Vagina (tissue), 2 donors: ENCODE data around the gene CCSER1.

ENCODE experiments used
- POLR2A ChIP-seq, 2 donors: fragments of 450-650 bp; IDR thresholded peaks; one replicate each; pipeline ENCODE4 v1.6.1; 2017; ENCODE audit warnings: antibody characterized with exemption in 2 of 2, mild to moderate bottlenecking in 2 of 2, moderate library complexity in 2 of 2
- POLR2AphosphoS5 ChIP-seq, 2 donors: sonication (generic); formaldehyde crosslinking; IDR thresholded peaks; one replicate each; pipeline ENCODE4 v1.9.0; 2017; ENCODE audit warnings: antibody characterized with exemption in 2 of 2, mild to moderate bottlenecking in 2 of 2, low read depth in 1 of 2; ENCODE audit not compliant: insufficient read depth in 1 of 2
- TF ChIP-seq, protein P1 (sequence below), 3 experiments: fragments of 450-650 bp in 2 of 3; fragments of 200-600 bp in 1 of 3; sonication (generic) in 1 of 3; IDR thresholded peaks; one replicate each; pipeline ENCODE4 v1.5.1; 2017 to 2019; ENCODE audit warnings: antibody characterized with exemption in 3 of 3, mild to moderate bottlenecking in 2 of 3, moderate library complexity in 2 of 3

DNA sequence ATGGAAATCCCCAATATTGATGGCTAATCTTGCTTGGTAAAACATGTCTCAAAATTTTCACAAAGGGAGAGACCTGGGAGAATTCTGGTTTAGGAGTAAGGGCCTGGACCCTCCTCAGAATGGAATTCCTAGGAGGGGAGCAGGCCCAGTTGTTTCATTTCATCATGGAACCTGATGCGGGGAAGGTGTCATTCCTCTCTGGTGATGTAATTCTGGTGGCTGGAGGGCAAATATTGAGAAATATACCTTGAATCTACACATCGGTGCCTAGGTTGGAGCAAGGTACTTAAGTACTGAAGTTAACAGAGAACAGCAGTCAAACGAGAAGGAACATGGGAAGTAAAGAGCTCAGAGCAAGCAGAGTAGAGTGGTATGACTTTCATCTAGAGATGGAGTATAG, 23.2 kb upstream of the CCSER1 start:
- TF ChIP-seq, protein P1, sequence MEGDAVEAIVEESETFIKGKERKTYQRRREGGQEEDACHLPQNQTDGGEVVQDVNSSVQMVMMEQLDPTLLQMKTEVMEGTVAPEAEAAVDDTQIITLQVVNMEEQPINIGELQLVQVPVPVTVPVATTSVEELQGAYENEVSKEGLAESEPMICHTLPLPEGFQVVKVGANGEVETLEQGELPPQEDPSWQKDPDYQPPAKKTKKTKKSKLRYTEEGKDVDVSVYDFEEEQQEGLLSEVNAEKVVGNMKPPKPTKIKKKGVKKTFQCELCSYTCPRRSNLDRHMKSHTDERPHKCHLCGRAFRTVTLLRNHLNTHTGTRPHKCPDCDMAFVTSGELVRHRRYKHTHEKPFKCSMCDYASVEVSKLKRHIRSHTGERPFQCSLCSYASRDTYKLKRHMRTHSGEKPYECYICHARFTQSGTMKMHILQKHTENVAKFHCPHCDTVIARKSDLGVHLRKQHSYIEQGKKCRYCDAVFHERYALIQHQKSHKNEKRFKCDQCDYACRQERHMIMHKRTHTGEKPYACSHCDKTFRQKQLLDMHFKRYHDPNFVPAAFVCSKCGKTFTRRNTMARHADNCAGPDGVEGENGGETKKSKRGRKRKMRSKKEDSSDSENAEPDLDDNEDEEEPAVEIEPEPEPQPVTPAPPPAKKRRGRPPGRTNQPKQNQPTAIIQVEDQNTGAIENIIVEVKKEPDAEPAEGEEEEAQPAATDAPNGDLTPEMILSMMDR (IDR thresholded peaks at IDR 0.05) = no peak
- TF ChIP-seq POLR2AphosphoS5 (IDR thresholded peaks at IDR 0.05; ENCODE audit: insufficient read depth in 1 of 2, low read depth in 1 of 2) (no peak), POLR2A (IDR thresholded peaks at IDR 0.05) (no peak)
